ENCODE measurements around the gene KCNQ5. TPM values are rescaled to one million over a fixed set of nuclear protein-coding genes. Genes with fewer than 3 reads are reported as not detected.

The KCNQ5 gene
- total RNA-seq, 2 donors from 2014 or later: 0.67 TPM; not detected in 1

- Histone ChIP-seq H3K4me1 (no peaks in the 10 kb centered on the region), H3K36me3 (no peaks in the 10 kb centered on the region), H3K9me3 (no peaks in the 10 kb centered on the region), H3K4me3 (no peak overlapping the region), H3K27ac (no peak overlapping the region), H3K27me3 (no peaks in the 10 kb centered on the region)
- DNase-seq (ENCODE audit: low spot score): no peak
- no peak for TF ChIP-seq CTCF (IDR thresholded peaks at IDR 0.05)
Observed at GRCh38 chr6:73131706-73132105, 509.8 kb downstream of the KCNQ5 start.

- no peak overlapping the region for H3K27ac ChIP-seq
- H3K27me3 ChIP-seq: no peaks in the 10 kb centered on the region
- H3K4me1 ChIP-seq: no peaks in the 10 kb centered on the region
- DNase-seq (ENCODE audit: low spot score): no peak
- no peaks in the 10 kb centered on the region for H3K9me3 ChIP-seq
- no peak overlapping the region for H3K4me3 ChIP-seq
- no peaks in the 10 kb centered on the region for H3K36me3 ChIP-seq
- TF ChIP-seq CTCF (IDR thresholded peaks at IDR 0.05): no peak
Observed at GRCh38 chr6:73134588-73134987, 512.7 kb downstream of the KCNQ5 start.

- no peak for TF ChIP-seq CTCF (IDR thresholded peaks at IDR 0.05)
- DNase-seq (ENCODE audit: low spot score): no peak
- Histone ChIP-seq H3K27ac (no peak overlapping the region), H3K36me3 (no peaks in the 10 kb centered on the region), H3K27me3 (no peaks in the 10 kb centered on the region), H3K4me1 (no peaks in the 10 kb centered on the region), H3K4me3 (no peak overlapping the region), H3K9me3 (no peaks in the 10 kb centered on the region)
Observed at GRCh38 chr6:73139681-73140383, 518.0 kb downstream of the KCNQ5 start.

GRCh38 chr6:73143551-73143950 is 521.7 kb downstream of the KCNQ5 start:
- H3K27me3 ChIP-seq: no peaks in the 10 kb centered on the region
- no peak for TF ChIP-seq CTCF (IDR thresholded peaks at IDR 0.05)
- no peak for DNase-seq (ENCODE audit: low spot score)
- H3K4me1 ChIP-seq: no peaks in the 10 kb centered on the region
- H3K36me3 ChIP-seq: no peaks in the 10 kb centered on the region
- H3K4me3 ChIP-seq: no peak overlapping the region
- no peaks in the 10 kb centered on the region for H3K9me3 ChIP-seq
- H3K27ac ChIP-seq: no peak overlapping the region

GRCh38 chr6:73144516-73144915 is 522.7 kb downstream of the KCNQ5 start:
- Histone ChIP-seq H3K27me3 (no peaks in the 10 kb centered on the region), H3K4me3 (no peak overlapping the region), H3K27ac (no peak overlapping the region), H3K4me1 (no peaks in the 10 kb centered on the region), H3K9me3 (no peaks in the 10 kb centered on the region), H3K36me3 (no peaks in the 10 kb centered on the region)
- TF ChIP-seq CTCF (IDR thresholded peaks at IDR 0.05): no peak
- DNase-seq (ENCODE audit: low spot score): no peak

- H3K4me3 ChIP-seq: no peak overlapping the region
- no peaks in the 10 kb centered on the region for H3K36me3 ChIP-seq
- H3K27ac ChIP-seq: no peak overlapping the region
- DNase-seq (ENCODE audit: low spot score): no peak
- TF ChIP-seq CTCF (IDR thresholded peaks at IDR 0.05): no peak
- no peaks in the 10 kb centered on the region for H3K27me3 ChIP-seq
- no peaks in the 10 kb centered on the region for H3K4me1 ChIP-seq
- no peaks in the 10 kb centered on the region for H3K9me3 ChIP-seq
Observed at GRCh38 chr6:73145690-73146089, 523.8 kb downstream of the KCNQ5 start.
